Measurements from ENCODE around the gene MEGF10. TPM values are rescaled to one million over a fixed set of nuclear protein-coding genes. Genes with fewer than 3 reads are reported as not detected.

Gene MEGF10
- total RNA-seq = 28.2 TPM

DNA sequence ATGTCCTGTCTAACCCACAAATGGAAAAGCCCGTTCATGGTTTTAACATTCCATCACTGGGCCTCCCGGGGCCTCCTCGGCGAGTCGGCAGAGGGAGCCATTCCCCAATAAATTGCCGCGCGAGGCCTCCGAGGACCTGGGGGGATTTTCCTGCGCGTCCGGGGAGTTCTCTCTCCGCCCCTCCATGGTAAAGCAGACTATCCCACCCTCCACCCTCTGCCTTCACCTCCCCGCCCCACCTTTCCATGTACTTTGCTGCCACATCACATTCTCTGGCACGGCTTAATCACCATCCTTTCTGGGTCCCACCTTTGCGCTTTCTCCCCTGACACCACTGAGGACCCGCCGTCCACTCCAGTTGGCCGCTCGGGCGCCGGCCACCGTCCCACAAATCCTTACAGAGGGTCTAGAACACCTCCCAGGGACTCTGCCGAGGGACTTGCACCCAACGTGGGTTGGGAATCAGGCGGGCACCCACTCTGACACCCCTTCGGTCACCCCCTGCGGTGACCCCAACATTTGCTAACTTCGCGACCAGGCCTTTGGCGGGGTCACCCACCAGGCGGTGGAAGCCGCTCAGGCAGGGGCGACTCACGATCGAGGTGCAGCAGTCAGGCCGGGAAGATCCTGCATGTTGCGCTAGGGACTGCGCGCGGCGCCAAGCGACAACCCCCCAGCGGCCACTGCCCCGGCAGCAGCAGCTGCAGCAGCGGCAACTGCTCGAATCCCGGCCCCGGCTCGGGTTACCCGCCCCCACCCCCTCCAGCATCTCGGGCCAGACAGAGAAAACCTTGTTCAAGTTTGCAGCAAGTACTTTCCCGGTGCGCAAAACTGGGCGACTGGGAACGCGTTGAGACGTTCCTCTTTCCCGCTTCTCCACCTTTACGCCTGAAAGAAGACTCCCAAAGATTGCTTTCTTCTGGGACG lies at the start of gene MEGF10:
Gene MEGF10, plus strand, starts transcription at position 778 of the 927 bp plus-strand sequence. CDS start 40,513 bp downstream, outside the sequence.

Small RNAs within 50 kb of the gene (small RNA-seq; reads per million reads assigned to genes)
- gene AC010424.1 (ENCODE audit: low replicate concordance) = not detected

Other genes with a start within 250 kb of the MEGF10 start
- 10.0 TPM for gene C5orf63, start 217.3 kb upstream of the MEGF10 start, total RNA-seq
- gene PRRC1, start 226.8 kb downstream of the MEGF10 start, total RNA-seq = 62.6 TPM

Measured in parietal lobe (tissue), 2 donors.